H9 (cell line): ENCODE data around the gene EPS8. TPM values are rescaled to one million over a fixed set of nuclear protein-coding genes. Genes with fewer than 3 reads are reported as not detected.

Source experiments
- DNase-seq: peaks from one replicate; pipeline ENCODE4 v3.0.0-alpha.2; 2017
- H2AFZ ChIP-seq: one replicate; pipeline ENCODE4 v1.6.1; 2013; ENCODE audit warnings: mild to moderate bottlenecking, low read length, control low read depth, moderate library complexity
- H2AK5ac ChIP-seq: 2 replicates; pipeline ENCODE4 v1.6.1; 2013; ENCODE audit warnings: low read length, control low read depth, mixed read lengths; ENCODE audit not compliant: insufficient read length
- H2BK120ac ChIP-seq: one replicate; pipeline ENCODE4 v1.6.1; 2013; ENCODE audit warnings: low read depth, mild to moderate bottlenecking, low read length, control low read depth, inconsistent platforms; ENCODE audit not compliant: poor library complexity, severe bottlenecking
- H2BK12ac ChIP-seq: 2 replicates; pipeline ENCODE4 v1.6.1; 2013; ENCODE audit warnings: low read length, control low read depth, mixed read lengths, low read depth; ENCODE audit not compliant: insufficient read length
- H2BK15ac ChIP-seq: 2 replicates; pipeline ENCODE4 v1.6.1; 2013; ENCODE audit warnings: low read depth, low read length, control low read depth
- H2BK20ac ChIP-seq: one replicate; pipeline ENCODE4 v1.6.1; 2013; ENCODE audit warnings: low read depth, mild to moderate bottlenecking, low read length, control low read depth, inconsistent platforms; ENCODE audit not compliant: poor library complexity, severe bottlenecking
- H2BK5ac ChIP-seq: 2 replicates; pipeline ENCODE4 v1.6.1; 2013; ENCODE audit warnings: low read length, control low read depth, mixed read lengths; ENCODE audit not compliant: insufficient read length
- H3K14ac ChIP-seq: 2 replicates; pipeline ENCODE4 v1.6.1; 2013; ENCODE audit warnings: low read length, control low read depth; ENCODE audit not compliant: insufficient read depth
- H3K18ac ChIP-seq: 2 replicates; pipeline ENCODE4 v1.6.1; 2013; ENCODE audit warnings: low read depth, mild to moderate bottlenecking, mixed read lengths, low read length, control low read depth; ENCODE audit not compliant: insufficient read length
- H3K23ac ChIP-seq: 2 replicates; pipeline ENCODE4 v1.6.1; 2013; ENCODE audit warnings: low read length, control low read depth, mixed read lengths, low read depth; ENCODE audit not compliant: insufficient read length
- H3K23me2 ChIP-seq: 2 replicates; pipeline ENCODE4 v1.6.1; 2013; ENCODE audit warnings: low read depth, mild to moderate bottlenecking, mixed read lengths, low read length, control low read depth; ENCODE audit not compliant: insufficient read length, poor library complexity, severe bottlenecking
- H3K27ac ChIP-seq: 2 replicates; pipeline ENCODE4 v1.5.1; 2013; ENCODE audit warnings: low read length, control low read depth, mixed read lengths, low read depth; ENCODE audit not compliant: insufficient read length
- H3K27me3 ChIP-seq: 2 replicates; pipeline ENCODE4 v1.6.1; 2013; ENCODE audit warnings: low read length, control low read depth, inconsistent platforms; ENCODE audit not compliant: insufficient read depth
- H3K4ac ChIP-seq: 2 replicates; pipeline ENCODE4 v1.6.1; 2013; ENCODE audit warnings: low read depth, mild to moderate bottlenecking, control low read depth, inconsistent platforms, low read length, moderate library complexity
- H3K4me1 ChIP-seq: 2 replicates; pipeline ENCODE4 v1.6.1; 2013; ENCODE audit warnings: low read length, control low read depth, inconsistent platforms; ENCODE audit not compliant: insufficient read depth
- H3K4me2 ChIP-seq: 2 replicates; pipeline ENCODE4 v1.6.1; 2013; ENCODE audit warnings: low read length, control low read depth, mixed read lengths; ENCODE audit not compliant: insufficient read length, insufficient read depth
- H3K56ac ChIP-seq: 2 replicates; pipeline ENCODE4 v1.6.1; 2013; ENCODE audit warnings: low read depth, mild to moderate bottlenecking, mixed read lengths, low read length, control low read depth; ENCODE audit not compliant: insufficient read length
- H3K79me1 ChIP-seq: 2 replicates; pipeline ENCODE4 v1.6.1; 2013; ENCODE audit warnings: low read depth, mild to moderate bottlenecking, moderate library complexity, low read length, control low read depth, inconsistent platforms; ENCODE audit not compliant: insufficient read depth, poor library complexity, severe bottlenecking
- H3K79me2 ChIP-seq: 2 replicates; pipeline ENCODE4 v1.6.1; 2013; ENCODE audit warnings: low read length, control low read depth, inconsistent platforms; ENCODE audit not compliant: insufficient read depth
- H3K9ac ChIP-seq: 2 replicates; pipeline ENCODE4 v1.6.1; 2013; ENCODE audit warnings: low read length, control low read depth, mixed read lengths; ENCODE audit not compliant: insufficient read length; ENCODE audit errors: extremely low read depth
- H3K9me3 ChIP-seq: one replicate; pipeline ENCODE4 v1.6.1; 2013; ENCODE audit warnings: low read depth, low read length, inconsistent platforms; ENCODE audit not compliant: control insufficient read depth
- H3T11ph ChIP-seq: one replicate; pipeline ENCODE4 v1.6.1; 2013; ENCODE audit warnings: mild to moderate bottlenecking, low read length, control low read depth, inconsistent platforms
- H4K20me1 ChIP-seq: one replicate; pipeline ENCODE4 v1.6.1; 2013; ENCODE audit not compliant: control insufficient read depth, insufficient read length, insufficient read depth
- H4K5ac ChIP-seq: 2 replicates; pipeline ENCODE4 v1.6.1; 2013; ENCODE audit warnings: low read depth, mild to moderate bottlenecking, mixed read lengths, low read length, control low read depth; ENCODE audit not compliant: insufficient read length
- H4K8ac ChIP-seq: replicated peaks from 2 replicates; pipeline ENCODE4 v1.6.1; 2013; ENCODE audit warnings: low read length, control low read depth, mixed read lengths, low read depth; ENCODE audit not compliant: insufficient read length
- H4K91ac ChIP-seq: 2 replicates; pipeline ENCODE4 v1.6.1; 2013; ENCODE audit warnings: low read depth, mild to moderate bottlenecking, moderate library complexity, mixed read lengths, low read length, control low read depth; ENCODE audit not compliant: insufficient read length
- H3K27ac Mint-ChIP-seq, 3 experiments: 2 replicates in 2 of 3; 3 replicates in 1 of 3; pipeline ENCODE4 v1.8.0; 2020 to 2021; ENCODE audit warnings: mixed read lengths in 3 of 3, mild to moderate bottlenecking in 1 of 3, moderate library complexity in 1 of 3
- H3K27me3 Mint-ChIP-seq: 2 replicates; pipeline ENCODE4 v1.8.0; 2021; ENCODE audit warnings: low read depth, mild to moderate bottlenecking, moderate library complexity, mixed read lengths
- H3K36me3 Mint-ChIP-seq, 3 experiments: 2 replicates in 2 of 3; 3 replicates in 1 of 3; pipeline ENCODE4 v1.8.0; 2020 to 2021; ENCODE audit warnings: low read depth in 3 of 3, mixed read lengths in 3 of 3; ENCODE audit not compliant: insufficient read depth in 1 of 3
- H3K4me1 Mint-ChIP-seq, 2 experiments: 2 replicates each; pipeline ENCODE4 v1.8.0; 2020; ENCODE audit warnings: mixed read lengths in 2 of 2
- H3K4me3 Mint-ChIP-seq, 2 experiments: 2 replicates in 1 of 2; 3 replicates in 1 of 2; pipeline ENCODE4 v1.8.0; 2020 to 2021; ENCODE audit warnings: mild to moderate bottlenecking in 2 of 2, mixed read lengths in 2 of 2, moderate library complexity in 1 of 2
- H3K9me3 Mint-ChIP-seq, 2 experiments: 2 replicates in 1 of 2; 3 replicates in 1 of 2; pipeline ENCODE4 v1.8.0; 2020; ENCODE audit warnings: mild to moderate bottlenecking in 2 of 2, mixed read lengths in 2 of 2, moderate library complexity in 1 of 2
- WGBS: extraction: QIAGEN DNeasy Blood & Tissue Kit; methylation state at CpG from one replicate; pipeline ENCODE4 v1.1.7; 2013; ENCODE audit warnings: missing lambda C conversion rate, low lambda C conversion rate, mixed read lengths; ENCODE audit not compliant: insufficient read length; ENCODE audit errors: extremely low coverage; 5-methylcytosine and 5-hydroxymethylcytosine counted together
- total RNA-seq: library from RNA; stranded (reverse); gene quantifications from 2 replicates; pipeline ENCODE4 v1.2.1, GENCODE V29; 2021
- TF ChIP-seq, protein P1 (sequence below): fragments of 200-600 bp; sonication (generic); conservative IDR thresholded peaks from 3 replicates; pipeline ENCODE4 v1.8.0; 2021; ENCODE audit warnings: antibody characterized with exemption, mild to moderate bottlenecking

EPS8 gene
- total RNA-seq, 1 experiment from 2014 or later, result 2.2 TPM

DNA sequence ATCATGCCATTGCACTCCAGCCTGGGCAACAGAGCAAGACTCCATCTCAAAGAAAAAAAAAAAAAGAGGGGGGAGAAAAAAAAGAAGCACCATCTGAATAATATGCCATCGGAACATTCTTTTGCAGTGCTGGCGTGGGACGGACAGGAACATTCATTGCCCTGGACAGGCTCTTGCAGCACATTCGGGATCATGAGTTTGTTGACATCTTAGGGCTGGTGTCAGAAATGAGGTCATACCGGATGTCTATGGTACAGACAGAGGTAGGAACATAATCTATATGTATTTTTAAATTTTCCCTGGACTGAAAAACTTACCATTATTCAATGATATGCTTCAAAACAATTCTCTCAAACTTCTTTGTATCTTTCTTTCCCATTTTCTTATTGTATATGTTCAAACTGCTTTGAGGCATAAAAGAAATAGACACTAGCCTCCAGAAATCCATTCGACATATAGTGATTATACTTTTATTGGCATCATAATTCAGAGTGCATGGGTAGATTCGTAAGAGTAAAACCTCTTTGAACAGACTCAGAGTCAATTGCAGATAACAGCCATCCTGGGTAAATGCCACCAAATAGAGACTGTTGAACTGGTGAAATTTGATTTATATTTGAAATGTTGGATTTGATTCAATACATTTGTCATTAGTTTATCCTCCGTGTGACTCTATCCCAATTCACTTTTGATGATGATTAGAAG, 199.7 kb downstream of the EPS8 start:
- no peaks in the 10 kb centered on the region for H3K79me2 ChIP-seq
- no peak overlapping the region for H3K23ac ChIP-seq
- no peaks in the 10 kb centered on the region for H3K9me3 ChIP-seq
- no peaks in the 10 kb centered on the region for H3K9me3 Mint-ChIP-seq
- peak overlapping the region; percentile 32 for H3K4me2 ChIP-seq
- H2AFZ ChIP-seq, result no peak overlapping the region
- H3K36me3 Mint-ChIP-seq, result no peaks in the 10 kb centered on the region
- H3K23me2 ChIP-seq, result no peaks in the 10 kb centered on the region
- H4K8ac ChIP-seq, result no peak overlapping the region
- no peak overlapping the region for H3K27ac ChIP-seq
- no peak overlapping the region for H2BK120ac ChIP-seq
- H4K5ac ChIP-seq, result no peak overlapping the region
- no peak overlapping the region for H3K27ac Mint-ChIP-seq
- no peaks in the 10 kb centered on the region for H4K20me1 ChIP-seq
- no CpG with 5 or more reads among the region's 8 CpGs for WGBS
- no peak overlapping the region for H2AK5ac ChIP-seq
- H2BK5ac ChIP-seq, result no peak overlapping the region
- DNase-seq, result no peak
- no peaks in the 10 kb centered on the region for H3K79me1 ChIP-seq
- H2BK20ac ChIP-seq, result no peak overlapping the region
- H3K4me3 Mint-ChIP-seq, result peak overlapping the region in 1 of 2 experiments; percentile 64; a peak in 2 of 5 replicates
- no peak overlapping the region for H2BK15ac ChIP-seq
- H3K9ac ChIP-seq, result no peak overlapping the region
- H3K4me1 Mint-ChIP-seq, result peaks cover 14 to 20% of the 10 kb centered on the region in 2 experiments
- TF ChIP-seq, protein P1, sequence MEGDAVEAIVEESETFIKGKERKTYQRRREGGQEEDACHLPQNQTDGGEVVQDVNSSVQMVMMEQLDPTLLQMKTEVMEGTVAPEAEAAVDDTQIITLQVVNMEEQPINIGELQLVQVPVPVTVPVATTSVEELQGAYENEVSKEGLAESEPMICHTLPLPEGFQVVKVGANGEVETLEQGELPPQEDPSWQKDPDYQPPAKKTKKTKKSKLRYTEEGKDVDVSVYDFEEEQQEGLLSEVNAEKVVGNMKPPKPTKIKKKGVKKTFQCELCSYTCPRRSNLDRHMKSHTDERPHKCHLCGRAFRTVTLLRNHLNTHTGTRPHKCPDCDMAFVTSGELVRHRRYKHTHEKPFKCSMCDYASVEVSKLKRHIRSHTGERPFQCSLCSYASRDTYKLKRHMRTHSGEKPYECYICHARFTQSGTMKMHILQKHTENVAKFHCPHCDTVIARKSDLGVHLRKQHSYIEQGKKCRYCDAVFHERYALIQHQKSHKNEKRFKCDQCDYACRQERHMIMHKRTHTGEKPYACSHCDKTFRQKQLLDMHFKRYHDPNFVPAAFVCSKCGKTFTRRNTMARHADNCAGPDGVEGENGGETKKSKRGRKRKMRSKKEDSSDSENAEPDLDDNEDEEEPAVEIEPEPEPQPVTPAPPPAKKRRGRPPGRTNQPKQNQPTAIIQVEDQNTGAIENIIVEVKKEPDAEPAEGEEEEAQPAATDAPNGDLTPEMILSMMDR, result no peak
- H3K18ac ChIP-seq, result no peak overlapping the region
- no peaks in the 10 kb centered on the region for H3K27me3 ChIP-seq
- no peaks in the 10 kb centered on the region for H3K4me1 ChIP-seq
- H2BK12ac ChIP-seq, result no peak overlapping the region
- H4K91ac ChIP-seq, result no peak overlapping the region
- H3K4ac ChIP-seq, result no peak overlapping the region
- H3K14ac ChIP-seq, result no peak overlapping the region
- H3K56ac ChIP-seq, result no peak overlapping the region
- H3K27me3 Mint-ChIP-seq, result peaks cover 18% of the 10 kb centered on the region
- H3T11ph ChIP-seq, result no peak overlapping the region
